GM12878 (cell line): ENCODE results near the gene CD83. TPM values are rescaled to one million over a fixed set of nuclear protein-coding genes. Genes with fewer than 3 reads are reported as not detected.

Experiments
- BCL3 ChIP-seq: IDR thresholded peaks from 2 replicates; pipeline ENCODE4 v1.6.1; 2011; ENCODE audit warnings: borderline replicate concordance, low read depth, mild to moderate bottlenecking, moderate library complexity, low read length; ENCODE audit not compliant: insufficient read depth, poor library complexity, severe bottlenecking
- E2F8 ChIP-seq: fragments of 450-650 bp; IDR thresholded peaks from 2 replicates; pipeline ENCODE4 v1.6.1; 2018; ENCODE audit warnings: mild to moderate bottlenecking, low read depth, moderate library complexity; ENCODE audit not compliant: partially characterized antibody
- EED ChIP-seq: sonication (generic); IDR thresholded peaks from 2 replicates; pipeline ENCODE4 v1.6.1; 2016; ENCODE audit warnings: antibody characterized with exemption, low read depth
- ETV6 ChIP-seq, 2 experiments: fragments of 450-650 bp in 1 of 2; IDR thresholded peaks in 1 of 2; conservative IDR thresholded peaks in 1 of 2; 2 replicates each; pipeline ENCODE4 v1.6.1; 2014; ENCODE audit warnings: antibody characterized with exemption in 1 of 2, borderline replicate concordance in 1 of 2, low read depth in 1 of 2, mild to moderate bottlenecking in 1 of 2, moderate library complexity in 1 of 2
- EZH2 ChIP-seq: IDR thresholded peaks from 2 replicates; pipeline ENCODE4 v1.6.1; 2012; ENCODE audit warnings: low read depth, mild to moderate bottlenecking, control low read depth, inconsistent platforms, low read length, borderline replicate concordance; ENCODE audit not compliant: control insufficient read depth
- FOS ChIP-seq: IDR thresholded peaks from 3 replicates; pipeline ENCODE4 v1.6.1; 2011; ENCODE audit warnings: borderline replicate concordance; ENCODE audit not compliant: insufficient read length; ENCODE audit errors: extremely low read depth
- GATAD2B ChIP-seq: fragments of 450-650 bp; conservative IDR thresholded peaks from 2 replicates; pipeline ENCODE4 v1.6.1; 2017; ENCODE audit warnings: low read depth, mild to moderate bottlenecking, moderate library complexity
- HSF1 ChIP-seq: fragments of 150-350 bp; IDR thresholded peaks from 2 replicates; pipeline ENCODE4 v1.6.1; 2014; ENCODE audit warnings: mild to moderate bottlenecking, low read depth, low read length
- IRF5 ChIP-seq: fragments of 450-650 bp; IDR thresholded peaks from 2 replicates; pipeline ENCODE4 v1.6.1; 2017; ENCODE audit warnings: borderline replicate concordance
- JUND ChIP-seq: IDR thresholded peaks from 2 replicates; pipeline ENCODE4 v1.6.1; 2012; ENCODE audit warnings: low read depth, mild to moderate bottlenecking, low read length, improper control_type of control experiment, moderate library complexity
- MAX ChIP-seq: IDR thresholded peaks from 2 replicates; pipeline ENCODE4 v1.6.1; 2012; ENCODE audit warnings: low read depth, low read length, improper control_type of control experiment
- PBX3 ChIP-seq: IDR thresholded peaks from 2 replicates; pipeline ENCODE4 v1.6.1; 2011; ENCODE audit warnings: mild to moderate bottlenecking, low read depth, low read length, moderate library complexity; ENCODE audit not compliant: insufficient replicate concordance
- PML ChIP-seq: IDR thresholded peaks from 2 replicates; pipeline ENCODE4 v1.6.1; 2012; ENCODE audit warnings: low read length, inconsistent platforms
- RAD21 ChIP-seq: IDR thresholded peaks from 2 replicates; pipeline ENCODE4 v1.6.1; 2011; ENCODE audit warnings: mild to moderate bottlenecking, low read depth, low read length, moderate library complexity; ENCODE audit not compliant: insufficient read depth
- SIN3A ChIP-seq: IDR thresholded peaks from 2 replicates; pipeline ENCODE4 v1.6.1; 2012; ENCODE audit warnings: low read depth, low read length, improper control_type of control experiment
- SUPT20H ChIP-seq: IDR thresholded peaks from 2 replicates; pipeline ENCODE4 v1.6.1; 2011; ENCODE audit warnings: low read depth, mild to moderate bottlenecking, low read length, moderate library complexity, borderline replicate concordance; ENCODE audit not compliant: control insufficient read depth
- TCF12 ChIP-seq: IDR thresholded peaks from 2 replicates; pipeline ENCODE4 v1.6.1; 2011; ENCODE audit warnings: low read depth, mild to moderate bottlenecking, low read length
- ZBED1 ChIP-seq: IDR thresholded peaks from 2 replicates; pipeline ENCODE4 v1.6.1; 2016; ENCODE audit warnings: borderline replicate concordance
- ZNF207 ChIP-seq: fragments of 450-650 bp; IDR thresholded peaks from 2 replicates; pipeline ENCODE4 v1.6.1; 2014; ENCODE audit warnings: antibody characterized with exemption, mild to moderate bottlenecking, borderline replicate concordance
- polyA plus RNA-seq, 11 experiments: library from polyadenylated mRNA; depleted of rRNA in 4 of 11; unstranded in 6 of 11; stranded (reverse) in 5 of 11; fragments of >200 nt; fragmentation: Nextera tagmentation in 4 of 11; fragmentation: Illumina TruSeq in 1 of 11; extraction: Ambion mirVana in 4 of 11; extraction: Trizol in 1 of 11; gene quantifications; 1 replicate in 1 of 11; 2 replicates in 10 of 11; pipeline versions ENCODE4 v1.2.1 to v1.2.3, GENCODE V29; 2011 to 2016; ENCODE audit warnings: inconsistent platforms in 2 of 11, missing spikeins in 2 of 11, low read depth in 1 of 11
- total RNA-seq, 4 experiments: library from RNA; depleted of rRNA in 3 of 4; stranded (reverse); fragments of >200 nt in 3 of 4; fragmentation: Illumina TruSeq in 1 of 4; extraction: Trizol in 1 of 4; gene quantifications; 2 replicates each; pipeline versions ENCODE4 v1.2.1 to v1.2.3, GENCODE V29; 2013 to 2021

CD83 gene
- total and polyA plus RNA-seq, 10 of the 15 experiments (the other 5 are each of a cell fraction or from before 2014, with no cell fraction given), result 76.1 to 174 (median 129) TPM

GRCh38 chr6:14108571-14109410 lies 8.8 kb upstream of the CD83 start (continued):
- TF ChIP-seq BCL3, result no peak
- no peak; the same call in 1 of the 2 replicates for TF ChIP-seq ZBED1
- TF ChIP-seq SIN3A, result no peak
- peak; percentile 81 for TF ChIP-seq HSF1
- TF ChIP-seq FOS, result no peak
- no peak for TF ChIP-seq PML
- TF ChIP-seq SUPT20H, result no peak
- peak in 1 of 2 experiments; percentile 70; a peak in 2 of 4 replicates for TF ChIP-seq ETV6 (conservative IDR thresholded peaks at IDR 0.05 in 1 of 2, IDR thresholded peaks at IDR 0.05 in 1 of 2; ENCODE audit: borderline replicate concordance in 1 of 2, low read depth in 1 of 2)
- peak; percentile 89 for TF ChIP-seq TCF12
- TF ChIP-seq PBX3, result peak; percentile 29
- TF ChIP-seq JUND, result no peak
- TF ChIP-seq EED, result peak; percentile 96
- peak; percentile 15; the same call in 1 of the 2 replicates for TF ChIP-seq MAX
- TF ChIP-seq IRF5, result no peak
- TF ChIP-seq E2F8, result no peak
- TF ChIP-seq ZNF207, result 0 out of 2 replicates have a peak, but pooled peaks have one; percentile 15
- TF ChIP-seq RAD21, result no peak
- TF ChIP-seq GATAD2B, result peak; percentile 86
- no peak for TF ChIP-seq EZH2
